Natural killer cell (primary cell): ENCODE data around the gene CENPO. TPM values are rescaled to one million over a fixed set of nuclear protein-coding genes. Genes with fewer than 3 reads are reported as not detected.

ENCODE experiments used
- ATAC-seq, 3 donors: fragments of 150-1000 bp in 2 of 3; fragments of 200-7000 bp in 1 of 3; cut with Tn5 transposase; 1 replicate in 1 of 3; 2 replicates in 2 of 3; pipeline ENCODE4 v1.10.0; 2021; ENCODE audit warnings: mild to moderate bottlenecking in 2 of 3, moderate library complexity in 2 of 3
- DNase-seq, 2 donors: peaks; one replicate each; pipeline versions ENCODE4 v3.0.0 to v3.0.0-alpha.2; 2013 to 2021; ENCODE audit warnings: mixed read lengths in 1 of 2
- H3K27ac ChIP-seq: one replicate; pipeline ENCODE4 v1.5.1; 2013; ENCODE audit warnings: mild to moderate bottlenecking, low read length
- H3K27me3 ChIP-seq: one replicate; pipeline ENCODE4 v1.6.1; 2013; ENCODE audit warnings: low read length; ENCODE audit not compliant: control insufficient read depth, insufficient read depth
- H3K36me3 ChIP-seq: one replicate; pipeline ENCODE4 v1.6.1; 2013; ENCODE audit warnings: low read length; ENCODE audit not compliant: control insufficient read depth, insufficient read depth
- H3K4me1 ChIP-seq: one replicate; pipeline ENCODE4 v1.6.1; 2013; ENCODE audit warnings: low read length; ENCODE audit not compliant: control insufficient read depth, insufficient read depth
- H3K4me3 ChIP-seq: one replicate; pipeline ENCODE4 v1.5.1; 2013; ENCODE audit warnings: low read length
- H3K9me3 ChIP-seq: one replicate; pipeline ENCODE4 v1.6.1; 2013; ENCODE audit warnings: low read length; ENCODE audit not compliant: control insufficient read depth, insufficient read depth
- H3K27ac Mint-ChIP-seq, 2 donors: one replicate each; pipeline ENCODE4 v1.8.0; 2022; ENCODE audit warnings: mild to moderate bottlenecking in 2 of 2, mixed read lengths in 2 of 2, moderate library complexity in 1 of 2
- H3K27me3 Mint-ChIP-seq, 2 donors: one replicate each; pipeline ENCODE4 v1.8.0; 2022; ENCODE audit warnings: low read depth in 2 of 2, mixed read lengths in 2 of 2
- H3K36me3 Mint-ChIP-seq: one replicate; pipeline ENCODE4 v1.8.0; 2022; ENCODE audit warnings: mixed read lengths
- H3K4me1 Mint-ChIP-seq, 2 donors: one replicate each; pipeline ENCODE4 v1.8.0; 2022; ENCODE audit warnings: mixed read lengths in 2 of 2
- H3K4me3 Mint-ChIP-seq: one replicate; pipeline ENCODE4 v1.8.0; 2022; ENCODE audit warnings: mild to moderate bottlenecking, moderate library complexity, mixed read lengths
- H3K9me3 Mint-ChIP-seq, 2 donors: one replicate each; pipeline ENCODE4 v1.8.0; 2022; ENCODE audit warnings: mixed read lengths in 2 of 2
- WGBS: methylation state at CpG from one replicate; pipeline ENCODE4 v1.1.7; 2013; ENCODE audit warnings: missing lambda C conversion rate; ENCODE audit not compliant: insufficient coverage; 5-methylcytosine and 5-hydroxymethylcytosine counted together
- intact Hi-C: fragments of 100-400 bp; cut with micrococcal nuclease; formaldehyde crosslinking; loops from one replicate; pipeline ENCODE4 v1.14.2; 2022
- total RNA-seq, 4 donors: library from RNA; stranded (reverse); fragments of 120-200 nt in 1 of 4; gene quantifications; one replicate each; pipeline versions ENCODE4 v1.2.3 to v1.2.4, GENCODE V29; 2013 to 2022
- TF ChIP-seq, protein P1 (sequence below): fragments of 200-600 bp; IDR thresholded peaks from one replicate; pipeline ENCODE4 v1.8.0; 2022; ENCODE audit warnings: antibody characterized with exemption

The CENPO gene
- total RNA-seq, 3 donors from 2014 or later (not counting 1 experiment from before 2014, with no cell fraction given) = 8.1 to 15.1 (median 11.2) TPM

DNA sequence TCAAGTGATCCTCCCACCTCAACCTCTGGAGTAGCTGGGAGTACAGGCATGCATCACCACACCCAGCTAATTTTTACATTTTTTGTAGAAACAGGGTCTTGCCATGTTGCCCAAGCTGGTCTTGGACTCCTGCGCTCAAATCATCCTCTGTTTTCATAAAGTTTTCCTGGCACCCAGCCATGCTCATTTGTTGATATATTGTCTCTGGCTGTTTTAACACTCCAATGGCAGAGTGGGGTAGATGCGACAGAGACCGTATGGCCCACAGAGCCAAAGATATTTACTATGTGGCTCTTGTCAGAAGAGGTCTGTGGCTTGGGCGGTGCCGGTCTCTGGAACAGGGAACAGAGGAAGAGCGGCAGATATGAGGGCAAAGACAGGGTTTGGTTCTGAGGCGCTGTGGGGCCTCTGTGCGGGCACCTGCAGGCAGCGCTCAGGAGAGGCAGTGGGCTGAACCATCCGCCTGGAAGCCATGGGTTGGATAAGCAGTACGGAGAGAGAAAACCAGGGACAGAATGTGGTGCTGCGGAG, 50.2 kb downstream of the CENPO start:
- ATAC-seq = no peak
- H3K27ac Mint-ChIP-seq = no peak overlapping the region

DNA sequence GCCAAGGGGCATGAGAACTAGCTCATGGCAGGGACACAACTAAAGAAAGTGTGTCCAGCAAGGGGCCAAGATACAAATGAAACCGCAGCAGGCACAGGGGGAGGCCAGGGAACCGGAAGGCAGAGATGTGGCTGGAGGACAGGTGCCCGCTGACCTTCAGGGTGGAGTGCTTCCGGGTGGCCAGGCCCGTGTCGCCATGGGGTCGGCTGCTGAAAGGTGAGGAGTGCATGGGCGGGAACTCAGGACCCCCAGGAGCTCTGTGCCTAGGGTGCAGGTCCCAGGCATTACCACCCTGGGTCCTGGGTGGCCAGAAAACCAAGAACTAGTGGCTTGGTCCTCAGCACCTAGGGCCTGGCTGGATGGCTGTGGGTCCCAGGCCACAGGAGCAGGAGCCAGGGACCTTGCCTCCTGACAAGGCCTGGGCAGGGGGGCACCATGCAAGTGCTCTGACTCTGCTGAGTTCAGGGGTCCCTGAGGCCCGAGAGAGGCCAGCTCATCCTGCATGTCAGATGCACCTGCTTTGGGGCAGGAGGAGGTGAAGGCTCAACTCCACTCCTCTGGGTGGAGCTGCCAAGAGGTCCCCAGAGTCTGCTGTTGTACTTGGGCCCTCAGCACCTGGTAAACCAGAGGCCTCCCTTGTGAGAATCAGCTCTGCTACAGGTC, 50.9 kb downstream of the CENPO start:
- intact Hi-C loops = no loop called here

More for the DNA sequence above, 50.2 kb downstream of the CENPO start:
- H3K27me3 ChIP-seq = no peaks in the 10 kb centered on the region
- Mint-ChIP-seq H3K4me1 (no peaks in the 10 kb centered on the region), H3K27me3 (no peaks in the 10 kb centered on the region), H3K4me3 (no peak overlapping the region), H3K36me3 (no peaks in the 10 kb centered on the region), H3K9me3 (no peaks in the 10 kb centered on the region)
- H3K9me3 ChIP-seq = no peaks in the 10 kb centered on the region
- 97% methylated on average over 12 of the region's 12 CpGs for WGBS
- no peaks in the 10 kb centered on the region for H3K4me1 ChIP-seq
- intact Hi-C loops = no loop called here
- TF ChIP-seq, protein P1, sequence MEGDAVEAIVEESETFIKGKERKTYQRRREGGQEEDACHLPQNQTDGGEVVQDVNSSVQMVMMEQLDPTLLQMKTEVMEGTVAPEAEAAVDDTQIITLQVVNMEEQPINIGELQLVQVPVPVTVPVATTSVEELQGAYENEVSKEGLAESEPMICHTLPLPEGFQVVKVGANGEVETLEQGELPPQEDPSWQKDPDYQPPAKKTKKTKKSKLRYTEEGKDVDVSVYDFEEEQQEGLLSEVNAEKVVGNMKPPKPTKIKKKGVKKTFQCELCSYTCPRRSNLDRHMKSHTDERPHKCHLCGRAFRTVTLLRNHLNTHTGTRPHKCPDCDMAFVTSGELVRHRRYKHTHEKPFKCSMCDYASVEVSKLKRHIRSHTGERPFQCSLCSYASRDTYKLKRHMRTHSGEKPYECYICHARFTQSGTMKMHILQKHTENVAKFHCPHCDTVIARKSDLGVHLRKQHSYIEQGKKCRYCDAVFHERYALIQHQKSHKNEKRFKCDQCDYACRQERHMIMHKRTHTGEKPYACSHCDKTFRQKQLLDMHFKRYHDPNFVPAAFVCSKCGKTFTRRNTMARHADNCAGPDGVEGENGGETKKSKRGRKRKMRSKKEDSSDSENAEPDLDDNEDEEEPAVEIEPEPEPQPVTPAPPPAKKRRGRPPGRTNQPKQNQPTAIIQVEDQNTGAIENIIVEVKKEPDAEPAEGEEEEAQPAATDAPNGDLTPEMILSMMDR = no peak
- H3K36me3 ChIP-seq = peaks cover 2% of the 10 kb centered on the region
- no peak overlapping the region for H3K4me3 ChIP-seq
- H3K27ac ChIP-seq = no peak overlapping the region
- DNase-seq = no peak

DNA sequence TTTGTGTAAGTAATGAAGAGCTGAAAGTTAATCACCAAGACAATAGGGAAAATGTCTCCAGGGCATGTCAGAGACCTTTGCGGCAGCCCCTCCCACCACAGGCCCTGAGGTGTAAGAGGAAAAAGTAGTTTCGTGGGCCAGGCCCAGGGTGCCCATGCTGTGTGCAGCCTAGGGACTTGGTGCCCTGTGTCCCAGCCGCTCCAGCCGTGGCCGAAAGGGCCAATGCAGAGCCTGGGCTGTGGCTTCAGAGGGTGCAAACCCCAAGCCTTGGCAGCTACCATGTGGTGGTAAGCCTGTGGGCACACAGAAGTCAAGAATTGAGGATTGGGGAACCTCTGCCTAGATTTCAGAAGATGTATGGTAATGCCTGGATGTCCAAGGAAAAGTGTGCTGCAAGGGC, 52.5 kb downstream of the CENPO start:
- no peak overlapping the region for H3K27ac Mint-ChIP-seq
- TF ChIP-seq, protein P1 = no peak
- Histone ChIP-seq H3K27me3 (no peaks in the 10 kb centered on the region), H3K27ac (no peak overlapping the region), H3K4me1 (no peaks in the 10 kb centered on the region), H3K4me3 (no peak overlapping the region), H3K9me3 (peaks cover 7% of the 10 kb centered on the region), H3K36me3 (no peaks in the 10 kb centered on the region)
- no peak overlapping the region for H3K4me3 Mint-ChIP-seq
- H3K27me3 Mint-ChIP-seq = no peaks in the 10 kb centered on the region
- H3K36me3 Mint-ChIP-seq = no peaks in the 10 kb centered on the region
- no peaks in the 10 kb centered on the region for H3K4me1 Mint-ChIP-seq
- 91% methylated on average over 5 of the region's 5 CpGs for WGBS
- no peak for ATAC-seq
- intact Hi-C loops = no loop called here
- no peak for DNase-seq
- no peaks in the 10 kb centered on the region for H3K9me3 Mint-ChIP-seq

More for the DNA sequence above, 50.9 kb downstream of the CENPO start:
- no peaks in the 10 kb centered on the region for H3K9me3 Mint-ChIP-seq
- no peaks in the 10 kb centered on the region for H3K4me1 ChIP-seq
- 96% methylated on average over 9 of the region's 9 CpGs for WGBS
- DNase-seq (no peak), ATAC-seq (no peak)
- H3K9me3 ChIP-seq = peaks cover 7% of the 10 kb centered on the region
- TF ChIP-seq, protein P1 = no peak
- no peaks in the 10 kb centered on the region for H3K36me3 Mint-ChIP-seq
- no peak overlapping the region for H3K27ac ChIP-seq
- no peaks in the 10 kb centered on the region for H3K4me1 Mint-ChIP-seq
- no peak overlapping the region for H3K4me3 Mint-ChIP-seq
- H3K27me3 ChIP-seq = no peaks in the 10 kb centered on the region
- H3K4me3 ChIP-seq = no peak overlapping the region
- peaks cover 2% of the 10 kb centered on the region for H3K36me3 ChIP-seq
- no peak overlapping the region for H3K27ac Mint-ChIP-seq
- no peaks in the 10 kb centered on the region for H3K27me3 Mint-ChIP-seq

DNA sequence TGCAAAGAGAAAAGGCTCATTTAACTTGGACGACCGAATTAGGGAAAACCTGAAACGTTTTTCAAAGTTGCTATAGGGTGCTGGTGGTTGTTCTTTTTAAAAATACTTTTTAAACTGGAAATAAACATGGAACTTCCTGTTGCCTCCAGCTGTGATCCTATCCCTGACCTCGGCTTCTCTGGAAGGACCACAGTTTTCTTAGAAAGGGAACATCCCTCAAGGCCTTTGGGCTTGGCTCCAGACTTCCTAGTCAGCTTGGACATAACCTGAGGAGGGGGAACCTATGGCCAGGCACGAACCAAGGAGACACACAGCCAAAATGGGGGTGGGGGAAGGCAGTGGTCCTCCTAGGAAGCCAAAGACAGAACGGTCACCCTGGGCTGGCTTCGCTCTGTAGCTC, 57.7 kb downstream of the CENPO start:
- Mint-ChIP-seq H3K4me1 (no peaks in the 10 kb centered on the region), H3K9me3 (no peaks in the 10 kb centered on the region), H3K27ac (no peak overlapping the region), H3K27me3 (no peaks in the 10 kb centered on the region), H3K4me3 (no peak overlapping the region), H3K36me3 (no peaks in the 10 kb centered on the region)
- H3K27ac ChIP-seq = no peak overlapping the region
- no peaks in the 10 kb centered on the region for H3K36me3 ChIP-seq
- DNase-seq (no peak), ATAC-seq (no peak)
- no peaks in the 10 kb centered on the region for H3K4me1 ChIP-seq
- peaks cover 7% of the 10 kb centered on the region for H3K9me3 ChIP-seq
- 96% methylated on average over 7 of the region's 7 CpGs for WGBS
- intact Hi-C loops = no loop called here
- no peaks in the 10 kb centered on the region for H3K27me3 ChIP-seq
- H3K4me3 ChIP-seq = no peak overlapping the region
- TF ChIP-seq, protein P1 = no peak
